Umbilical cord (tissue), 2 donors: ENCODE data around the gene SATB2. TPM values are rescaled to one million over a fixed set of nuclear protein-coding genes. Genes with fewer than 3 reads are reported as not detected.

Experiments used
- DNase-seq: peaks from one replicate; pipeline ENCODE4 v3.0.0-alpha.2; 2015; ENCODE audit warnings: low spot score
- total RNA-seq: library from RNA; depleted of rRNA; stranded (reverse); fragments of >200 nt; gene quantifications from one replicate; pipeline ENCODE4 v1.2.3, GENCODE V29; 2014; ENCODE audit warnings: low replicate concordance; ENCODE audit not compliant: insufficient read depth

Gene SATB2
- total RNA-seq, 1 donor from 2014 or later, result 3.1 TPM

GRCh38 chr2:199258291-199258690, 199.4 kb downstream of the SATB2 start:
- no peak for DNase-seq

- no peak for DNase-seq
These were observed 200.2 kb downstream of the SATB2 start for GRCh38 chr2:199257261-199258224.

- DNase-seq, result no peak
These were observed 227.6 kb downstream of the SATB2 start for GRCh38 chr2:199230091-199230490.

- no peak for DNase-seq
These were observed 228.6 kb downstream of the SATB2 start for GRCh38 chr2:199228887-199229819.

GRCh38 chr2:199223791-199224190, 233.9 kb downstream of the SATB2 start:
- DNase-seq, result no peak

- no peak for DNase-seq
These were observed 236.8 kb downstream of the SATB2 start for GRCh38 chr2:199220920-199221319.

- no peak for DNase-seq
These were observed 238.2 kb downstream of the SATB2 start for GRCh38 chr2:199219551-199219950.
